GM18507 (cell line): Measurements from ENCODE around the gene ADCY9.

ENCODE experiments used
- DNase-seq: peaks from one replicate; pipeline ENCODE4 v3.0.0; 2011; ENCODE audit warnings: low read depth; ENCODE audit not compliant: insufficient read length; ENCODE audit errors: extremely low spot score
- FAIRE-seq: peaks from 2 replicates; lab custom pipeline; 2011; peaks lifted over from hg19 to GRCh38; lab: Jason Lieb, UNC

ADCY9 gene

DNA sequence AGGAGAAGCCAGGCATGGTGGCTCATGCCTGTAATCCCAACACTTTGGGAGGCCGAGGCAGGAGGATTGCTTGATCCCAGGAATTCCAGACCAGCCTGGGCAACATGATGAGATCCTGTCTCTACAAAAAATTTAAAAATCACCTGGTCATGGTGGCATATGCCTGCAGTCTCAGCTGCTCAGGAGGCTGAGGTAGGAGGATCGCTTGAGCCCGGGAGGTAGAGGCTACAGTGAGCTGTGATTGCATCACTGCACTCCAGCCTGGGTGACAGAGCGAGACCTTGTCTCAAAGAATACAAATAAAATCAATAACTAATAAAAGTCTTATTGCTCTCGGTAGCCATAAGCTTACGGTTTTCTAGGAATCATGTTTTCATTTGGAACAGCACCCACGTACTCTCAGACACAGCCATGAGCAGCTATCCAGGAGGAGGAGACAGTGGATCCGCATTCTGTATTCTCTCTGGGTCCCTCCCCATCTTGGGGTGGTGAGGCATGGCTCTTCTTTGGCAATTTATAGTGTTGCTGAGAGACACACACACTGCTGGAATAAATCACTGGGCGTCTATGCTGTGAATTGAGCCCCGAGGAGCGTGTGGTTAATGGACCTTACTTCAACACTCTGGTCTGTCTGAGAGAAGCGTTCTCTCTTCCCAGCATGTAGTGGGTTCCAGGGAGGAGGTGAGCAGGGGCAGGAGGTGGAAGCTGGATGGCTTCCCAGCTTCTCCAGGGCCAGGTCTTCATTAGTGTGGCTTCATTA, 8.5 kb upstream of the ADCY9 start:
- DNase-seq (no peak), FAIRE-seq (no peak)

DNA sequence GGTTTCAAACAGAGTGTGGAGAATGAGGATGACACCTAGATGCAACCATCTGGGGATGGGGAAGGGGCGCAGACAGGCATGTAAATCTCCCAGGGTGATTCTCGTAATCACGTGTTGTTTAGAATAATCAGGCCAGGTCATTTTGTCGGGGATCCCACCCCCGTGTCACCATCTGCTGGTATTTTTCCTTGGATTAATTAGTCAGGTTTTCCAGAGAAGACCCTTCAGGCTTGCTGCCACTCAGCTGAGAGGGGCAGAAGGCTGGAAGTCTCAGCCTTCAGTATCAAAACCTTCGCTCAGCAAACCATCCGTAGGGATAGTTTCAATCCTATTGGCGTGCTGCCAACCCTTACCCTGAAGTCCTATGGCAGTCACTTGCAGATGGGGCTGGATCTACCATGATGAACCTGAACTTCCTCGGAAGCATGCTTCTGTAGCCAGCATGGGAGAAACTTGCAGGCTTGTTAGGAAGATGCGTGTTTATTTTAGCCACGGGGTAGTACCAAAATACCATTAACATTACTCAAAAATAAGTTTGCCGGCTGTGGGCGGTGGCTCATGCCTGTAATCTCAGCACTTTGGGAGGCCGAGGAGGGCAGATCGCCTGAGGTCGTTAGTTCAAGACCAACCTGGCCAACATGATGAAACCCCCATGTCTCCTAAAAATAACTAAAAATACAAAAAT, 7.5 kb upstream of the ADCY9 start:
- DNase-seq, result no peak
- no peak for FAIRE-seq

DNA sequence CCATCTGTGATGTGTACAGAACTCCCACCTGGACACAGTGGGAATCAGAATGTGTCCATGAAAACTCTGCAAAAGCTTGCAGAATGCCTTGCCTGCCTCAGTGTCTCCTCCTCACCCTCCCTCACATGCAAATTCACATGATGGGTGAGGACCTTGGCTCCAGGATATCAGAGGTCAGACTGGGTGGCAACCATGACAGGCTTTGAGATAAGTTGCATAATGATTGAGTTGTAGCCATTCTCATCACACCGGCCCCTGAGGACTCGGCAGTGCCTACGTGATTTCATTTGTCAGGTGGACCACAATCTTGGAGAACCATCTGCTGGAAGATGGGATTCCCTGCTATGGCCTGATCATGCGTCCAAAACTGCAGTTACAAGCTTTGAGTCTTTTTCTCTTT, 3.9 kb upstream of the ADCY9 start:
- no peak for FAIRE-seq

GRCh38 chr16:4117250-4117578, 972 bp upstream of the ADCY9 start:
- no peak for FAIRE-seq

More for the DNA sequence above, 3.9 kb upstream of the ADCY9 start:
- no peak for DNase-seq

GRCh38 chr16:4115949-4116318, 308 bp downstream of the ADCY9 start:
- DNase-seq (no peak), FAIRE-seq (no peak)

More at GRCh38 chr16:4117250-4117578, 972 bp upstream of the ADCY9 start:
- no peak for DNase-seq

- FAIRE-seq (no peak), DNase-seq (peak; percentile 29)
Observed at GRCh38 chr16:4115209-4115948, 863 bp downstream of the ADCY9 start.

DNA sequence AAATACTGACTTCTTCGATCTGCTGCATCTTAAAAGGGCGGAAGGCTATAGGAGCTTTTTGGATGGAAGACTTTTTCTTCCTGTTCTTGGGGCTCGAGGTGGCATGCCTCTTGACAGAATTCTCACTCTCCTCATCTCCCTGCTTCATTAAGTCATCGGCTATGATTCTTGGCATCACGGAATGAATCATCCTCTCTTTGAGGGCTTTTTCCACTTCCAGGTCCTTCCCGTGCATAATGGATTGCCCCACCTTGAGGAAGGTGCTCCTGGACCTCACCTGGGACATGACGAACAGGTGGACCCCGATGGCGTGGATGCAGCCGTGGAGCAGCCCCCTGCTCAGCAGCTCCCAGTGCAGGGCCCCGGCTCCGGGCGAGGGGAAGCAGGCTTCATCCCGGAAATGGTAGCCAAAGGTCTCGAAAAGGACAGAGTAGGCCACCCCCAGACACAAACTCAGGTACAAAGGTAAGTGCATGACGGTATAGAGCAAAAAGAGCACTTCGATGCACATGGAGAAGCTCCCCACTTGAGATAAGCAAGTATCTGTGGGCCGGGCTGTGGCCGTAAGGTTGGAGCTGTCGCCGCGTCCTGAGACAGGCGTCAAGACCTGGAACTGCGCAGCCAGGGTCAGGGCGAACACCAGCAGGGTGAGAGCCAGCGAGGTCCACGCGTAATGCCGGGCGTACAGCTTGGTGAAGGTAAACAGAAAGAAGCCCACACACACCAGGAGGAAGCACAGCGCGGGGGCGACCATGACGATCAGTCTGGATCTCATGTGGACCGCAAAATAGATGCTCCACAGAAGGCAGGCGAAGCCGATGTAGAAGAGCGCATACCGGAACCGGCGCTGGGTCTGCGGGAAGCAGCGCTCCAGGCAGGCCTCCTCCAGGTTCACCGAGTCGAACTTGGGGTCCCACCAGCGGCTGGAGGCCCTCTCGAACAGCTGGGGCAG, 1.7 kb downstream of the ADCY9 start:
- DNase-seq, result no peak
- FAIRE-seq, result no peak

- no peak for DNase-seq
- no peak for FAIRE-seq
Observed at GRCh38 chr16:4113358-4114256, 2.6 kb downstream of the ADCY9 start.

DNA sequence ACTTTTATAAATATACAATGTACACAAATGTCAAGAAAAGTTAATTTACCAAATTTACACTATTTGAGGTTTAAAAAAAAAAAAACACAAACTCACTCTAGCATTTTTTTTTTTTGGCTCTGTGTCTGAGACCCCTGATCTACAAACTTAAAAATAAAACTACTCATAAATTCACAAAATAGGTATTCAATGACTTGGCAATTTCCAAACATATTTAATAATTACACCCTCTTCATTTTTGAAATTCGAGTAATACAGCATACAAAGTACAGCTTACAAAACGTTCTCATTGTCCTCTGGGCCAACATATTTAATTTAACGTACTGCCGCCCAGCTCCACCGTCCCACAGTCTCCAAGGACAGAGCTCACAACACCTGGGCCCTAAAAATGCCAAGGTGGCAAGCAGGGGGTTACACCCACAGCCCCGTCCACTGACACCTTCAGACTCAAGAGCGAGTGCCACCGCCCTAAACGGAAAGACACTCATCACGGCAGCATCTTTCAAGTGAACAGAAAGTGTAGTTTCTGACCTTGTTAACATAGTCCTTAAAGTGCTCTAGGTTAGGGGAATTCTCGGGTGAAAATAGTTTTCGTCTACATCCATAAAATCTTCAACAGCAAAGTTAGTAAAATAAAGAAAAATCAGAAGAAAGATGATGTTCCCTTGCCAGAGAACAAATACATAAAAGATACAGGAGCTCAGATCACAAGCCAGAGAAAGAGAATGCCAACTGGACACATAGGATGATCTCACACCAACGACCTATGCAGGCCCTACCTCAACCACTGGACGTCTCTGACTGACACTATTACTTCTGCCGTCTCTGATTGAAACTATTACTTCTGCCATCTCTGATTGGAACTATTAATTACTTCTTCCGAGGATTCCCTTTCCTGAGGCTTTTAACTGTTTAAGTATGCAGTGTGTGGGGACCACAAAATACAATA, 4.2 kb downstream of the ADCY9 start:
- no peak for FAIRE-seq
- DNase-seq, result no peak

DNA sequence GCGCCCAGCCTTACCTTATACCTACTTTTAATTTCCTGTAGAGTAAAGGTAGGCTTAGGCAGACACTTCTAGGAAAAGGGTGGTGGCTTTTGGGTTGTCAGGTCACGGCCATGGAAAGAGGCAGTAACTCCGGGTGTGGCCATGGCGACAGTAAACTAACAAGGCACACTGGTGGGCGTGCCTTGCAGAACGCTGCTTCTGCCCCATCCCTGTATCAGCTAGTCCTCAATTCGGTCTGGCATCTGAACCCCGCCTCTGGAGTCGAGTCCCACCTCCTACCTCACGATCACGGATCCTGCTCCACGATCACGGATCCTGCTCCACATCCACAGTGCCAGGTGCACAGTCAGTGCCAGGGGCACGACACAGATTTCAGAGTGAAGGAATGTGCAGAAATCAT, 5.6 kb downstream of the ADCY9 start:
- FAIRE-seq (no peak), DNase-seq (no peak)

GRCh38 chr16:4110065-4110464, 6.2 kb downstream of the ADCY9 start:
- no peak for DNase-seq
- no peak for FAIRE-seq

DNA sequence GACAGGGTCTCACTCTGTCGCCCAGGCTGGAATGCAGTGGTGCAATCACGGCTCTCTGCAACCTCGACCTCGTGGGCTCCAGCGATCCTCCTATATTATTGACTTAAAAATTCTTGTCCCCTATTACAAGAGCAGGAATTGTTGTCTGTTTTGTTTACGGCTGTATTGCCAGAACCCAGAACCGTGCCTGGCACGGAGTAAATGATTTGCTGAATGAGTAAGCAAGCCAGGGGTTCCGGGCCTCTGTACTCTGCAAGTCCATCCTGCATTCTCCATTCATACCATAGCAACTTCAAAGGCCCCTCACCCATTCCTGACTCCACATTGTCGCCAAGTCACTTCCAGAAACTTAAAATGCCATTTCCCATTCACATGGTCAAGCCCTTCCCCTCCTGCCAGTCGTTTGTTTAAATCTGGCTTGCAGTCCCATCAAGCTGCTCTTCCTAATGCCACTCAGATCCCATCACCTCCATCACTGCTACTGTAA, 6.9 kb downstream of the ADCY9 start:
- FAIRE-seq (no peak), DNase-seq (no peak)

DNA sequence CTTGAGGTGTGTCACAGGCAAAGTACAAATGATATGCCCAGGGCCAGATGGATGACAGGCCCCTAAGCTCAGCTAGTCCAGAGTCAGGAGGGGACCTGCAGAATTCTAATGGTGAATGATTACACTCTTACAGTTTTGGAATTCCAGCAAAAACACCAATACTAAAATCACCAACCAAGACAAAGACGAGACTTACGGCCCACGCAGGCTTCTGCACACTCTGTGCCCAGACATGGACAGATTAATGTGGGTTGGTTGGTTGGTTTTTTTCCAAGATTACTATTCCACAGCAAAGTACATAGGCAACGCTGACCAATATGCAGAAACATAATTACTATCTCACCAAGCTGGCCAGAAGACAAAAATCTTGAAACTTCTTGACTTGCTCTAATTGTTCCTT, 9.7 kb downstream of the ADCY9 start:
- no peak for FAIRE-seq
- no peak for DNase-seq

DNA sequence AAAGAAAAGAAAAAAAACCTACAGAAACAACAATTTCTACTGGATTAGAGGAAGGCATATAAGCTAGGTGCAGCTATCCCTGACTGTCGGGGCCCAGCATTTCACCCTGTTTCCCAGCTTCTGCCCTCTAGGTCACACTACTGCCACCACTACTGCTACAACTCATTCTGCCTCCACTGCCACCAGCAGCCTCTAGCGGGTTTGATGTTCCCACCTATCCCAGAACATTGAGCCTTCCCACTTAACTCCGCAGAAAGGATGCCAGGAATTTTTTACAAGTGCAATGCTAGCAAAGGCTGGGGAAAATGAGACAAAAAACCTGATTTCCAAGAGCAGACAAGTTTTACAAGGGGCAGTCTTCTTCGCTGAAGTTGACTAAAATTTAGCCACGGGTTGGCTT, 10.4 kb downstream of the ADCY9 start:
- no peak for FAIRE-seq
- DNase-seq, result no peak

DNA sequence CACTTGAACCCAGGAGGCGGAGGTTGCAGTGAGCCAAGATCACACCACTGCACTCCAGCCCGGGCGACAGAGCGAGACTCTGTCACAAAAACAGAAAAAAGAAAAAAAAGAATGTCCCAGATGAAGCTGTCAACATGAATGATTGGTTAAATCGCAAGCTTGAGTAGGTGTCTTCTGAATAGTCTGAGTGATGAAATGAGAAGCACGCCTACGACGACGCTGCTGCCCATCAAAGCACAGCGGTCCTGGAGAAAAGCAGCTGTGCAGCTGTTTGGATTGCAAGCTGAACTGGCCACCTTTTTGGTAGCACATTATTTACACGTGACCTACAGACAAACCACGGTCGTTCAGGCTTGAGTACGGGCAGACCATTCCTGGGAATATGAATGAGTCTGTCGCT, 12.5 kb downstream of the ADCY9 start:
- DNase-seq, result no peak
- FAIRE-seq, result no peak

- FAIRE-seq (no peak), DNase-seq (no peak)
Observed at GRCh38 chr16:4101421-4102219, 14.6 kb downstream of the ADCY9 start.

- no peak for DNase-seq
Observed at GRCh38 chr16:4098501-4098900, 17.7 kb downstream of the ADCY9 start.

More at GRCh38 chr16:4098501-4098900, 17.7 kb downstream of the ADCY9 start:
- FAIRE-seq, result no peak
